Inflammatory macrophage treated with lipopolysaccharide for 4 hours (primary cell): ENCODE results near the gene KCNA5.
A peak's percentile ranks its signal among the peaks of the same experiment; 100 is the strongest.

Experiments
- DNase-seq: peaks from one replicate; pipeline ENCODE4 v3.0.0-alpha.2; 2020

KCNA5 gene

GRCh38 chr12:5043589-5044419 is at the start of gene KCNA5:
Gene KCNA5 (plus strand): TSS chr12:5043879. CDS start chr12:5044148, 269 bp downstream.
- DNase-seq = no peak

GRCh38 chr12:4994622-4995021 is 49.1 kb upstream of the KCNA5 start:
- DNase-seq = no peak

- no peak for DNase-seq
Measured at GRCh38 chr12:4996714-4997113, 47.0 kb upstream of the KCNA5 start.

GRCh38 chr12:4997939-4998338 is 45.7 kb upstream of the KCNA5 start:
- no peak for DNase-seq

GRCh38 chr12:5000204-5000603 is 43.5 kb upstream of the KCNA5 start:
- DNase-seq = no peak

- no peak for DNase-seq
Measured at GRCh38 chr12:5000658-5001385, 42.9 kb upstream of the KCNA5 start.

GRCh38 chr12:5003025-5003666 is 40.5 kb upstream of the KCNA5 start:
- peak; percentile 39 for DNase-seq

- DNase-seq = peak; percentile 5
Measured at GRCh38 chr12:5008661-5009060, 35.0 kb upstream of the KCNA5 start.

GRCh38 chr12:5010151-5010550 is 33.5 kb upstream of the KCNA5 start:
- DNase-seq = peak; percentile 31

GRCh38 chr12:5012337-5012736 is 31.3 kb upstream of the KCNA5 start:
- no peak for DNase-seq

- no peak for DNase-seq
Measured at GRCh38 chr12:5013266-5013730, 30.4 kb upstream of the KCNA5 start.

- peak; percentile 7 for DNase-seq
Measured at GRCh38 chr12:5014269-5014668, 29.4 kb upstream of the KCNA5 start.

- DNase-seq = no peak
Measured at GRCh38 chr12:5015711-5016492, 27.8 kb upstream of the KCNA5 start.

GRCh38 chr12:5016526-5016925 is 27.2 kb upstream of the KCNA5 start:
- DNase-seq = no peak

- DNase-seq = no peak
Measured at GRCh38 chr12:5017638-5018348, 25.9 kb upstream of the KCNA5 start.

- DNase-seq = no peak
Measured at GRCh38 chr12:5018677-5019076, 25.0 kb upstream of the KCNA5 start.

GRCh38 chr12:5022025-5022424 is 21.7 kb upstream of the KCNA5 start:
- DNase-seq = no peak

- peak; percentile 21 for DNase-seq
Measured at GRCh38 chr12:5022465-5023061, 21.1 kb upstream of the KCNA5 start.

GRCh38 chr12:5023842-5024241 is 19.8 kb upstream of the KCNA5 start:
- no peak for DNase-seq

GRCh38 chr12:5026342-5026938 is 17.2 kb upstream of the KCNA5 start:
- DNase-seq = no peak
